DOHH2 (cell line): ENCODE results near the gene APMAP.
A peak's percentile ranks its signal among the peaks of the same experiment; 100 is the strongest.

Experiments used
- H3F3A ChIP-seq: fragments of 200-600 bp; sonication (generic), shearing (Covaris generic); 2 replicates; pipeline ENCODE4 v1.6.0; 2016; ENCODE audit warnings: antibody characterized with exemption, mild to moderate bottlenecking; ENCODE audit not compliant: control insufficient read depth, insufficient read depth
- H3K27ac ChIP-seq: fragments of 200-600 bp; sonication (generic); 2 replicates; pipeline ENCODE4 v1.5.1; 2014; ENCODE audit warnings: low read depth, mild to moderate bottlenecking, low read length, moderate library complexity
- H3K27me3 ChIP-seq: fragments of 200-600 bp; sonication (generic); 2 replicates; pipeline ENCODE4 v1.6.1; 2014; ENCODE audit warnings: mild to moderate bottlenecking, low read length, mixed read lengths; ENCODE audit not compliant: control insufficient read depth
- H3K36me3 ChIP-seq: fragments of 200-600 bp; sonication (generic); 2 replicates; pipeline ENCODE4 v1.6.1; 2014; ENCODE audit warnings: mild to moderate bottlenecking, low read length, moderate library complexity, mixed read lengths; ENCODE audit not compliant: control insufficient read depth
- H3K4me1 ChIP-seq: fragments of 200-600 bp; sonication (generic); 2 replicates; pipeline ENCODE4 v1.6.1; 2014; ENCODE audit warnings: mild to moderate bottlenecking, low read length, mixed read lengths; ENCODE audit not compliant: control insufficient read depth
- H3K4me2 ChIP-seq: fragments of 200-600 bp; sonication (generic); 2 replicates; pipeline ENCODE4 v1.6.0; 2014; ENCODE audit warnings: mild to moderate bottlenecking, low read length, moderate library complexity
- H3K4me3 ChIP-seq: fragments of 200-600 bp; sonication (generic); 2 replicates; pipeline ENCODE4 v1.5.1; 2014; ENCODE audit warnings: mild to moderate bottlenecking, low read length, mixed read lengths
- H3K79me2 ChIP-seq: fragments of 200-600 bp; sonication (generic); 2 replicates; pipeline ENCODE4 v1.6.1; 2014; ENCODE audit warnings: mild to moderate bottlenecking, low read length, mixed read lengths; ENCODE audit not compliant: control insufficient read depth
- H3K9me2 ChIP-seq: fragments of 200-600 bp; sonication (generic); replicated peaks from 2 replicates; pipeline ENCODE4 v1.6.1; 2014; ENCODE audit warnings: mild to moderate bottlenecking, low read length, mixed read lengths; ENCODE audit not compliant: control insufficient read depth
- H3K9me3 ChIP-seq: fragments of 200-600 bp; sonication (generic); 2 replicates; pipeline ENCODE4 v1.6.1; 2014; ENCODE audit warnings: antibody characterized with exemption, low read length, mixed read lengths; ENCODE audit not compliant: control insufficient read depth, insufficient read depth
- H4K20me1 ChIP-seq: fragments of 200-600 bp; sonication (generic); 2 replicates; pipeline ENCODE4 v1.6.0; 2014; ENCODE audit warnings: low read depth, mild to moderate bottlenecking, antibody characterized with exemption, low read length, moderate library complexity; ENCODE audit not compliant: control insufficient read depth, insufficient read depth
- CTCF ChIP-seq: fragments of 200-600 bp; sonication (generic); IDR thresholded peaks from one replicate; pipeline ENCODE4 v1.5.1; 2014; ENCODE audit warnings: antibody characterized with exemption, mild to moderate bottlenecking, low read depth, low read length; ENCODE audit not compliant: poor library complexity, severe bottlenecking
- EZH2phosphoT487 ChIP-seq: fragments of 200-600 bp; sonication (generic); IDR thresholded peaks from 2 replicates; pipeline ENCODE4 v1.6.1; 2017; ENCODE audit warnings: borderline replicate concordance, mild to moderate bottlenecking, antibody characterized with exemption, low read length, moderate library complexity, mixed read lengths

APMAP gene

DNA sequence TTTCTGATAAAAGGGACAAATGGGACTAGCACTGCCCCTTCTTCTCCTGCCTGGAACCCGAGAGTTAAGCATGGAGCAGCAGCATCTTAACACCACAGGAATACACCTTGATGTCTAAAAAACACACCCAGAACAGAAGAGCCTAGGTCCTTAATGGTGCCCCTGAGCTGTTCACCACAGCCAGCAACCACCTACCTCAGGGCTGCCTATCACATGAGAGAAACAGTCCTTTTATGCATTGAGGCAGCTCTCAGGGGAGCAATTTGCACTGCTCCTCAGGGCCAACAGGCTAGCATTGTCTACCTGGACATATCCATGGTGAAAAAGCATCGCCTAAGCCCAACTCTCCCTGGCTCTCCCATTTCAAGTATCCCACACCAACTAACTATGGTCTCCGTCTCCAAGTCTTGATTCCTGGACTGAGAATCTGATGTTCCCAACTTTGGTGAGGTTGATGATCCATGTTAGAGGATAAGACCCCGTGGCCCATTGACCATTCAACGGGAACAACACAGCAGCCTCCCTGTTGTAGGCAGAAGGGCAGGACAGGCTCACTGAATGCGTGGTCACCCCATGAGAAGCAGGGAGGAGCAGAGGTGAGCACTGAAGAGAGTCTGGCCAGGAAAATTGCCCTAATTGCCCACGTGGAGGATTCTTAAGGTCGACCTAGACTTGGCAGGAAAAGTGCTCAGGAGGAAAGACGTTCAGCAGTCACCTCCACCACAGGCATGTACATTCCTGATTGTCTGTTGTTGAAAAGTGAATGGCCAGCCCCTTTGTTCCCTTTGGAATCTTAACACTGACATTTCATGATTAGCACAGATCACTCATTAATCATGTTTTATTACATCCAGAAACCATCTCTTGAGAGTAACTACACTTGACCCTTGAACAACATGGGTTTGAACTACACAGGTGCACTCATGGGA, 4.2 kb upstream of the APMAP start:
- Histone ChIP-seq H3K9me3 (no peaks in the 10 kb centered on the region), H3K4me3 (no peak overlapping the region), H3K4me1 (peaks cover 25% of the 10 kb centered on the region), H3K27ac (no peak overlapping the region), H4K20me1 (no peaks in the 10 kb centered on the region), H3K79me2 (peaks cover 8% of the 10 kb centered on the region), H3K27me3 (peaks cover 46% of the 10 kb centered on the region), H3F3A (no peaks in the 10 kb centered on the region), H3K4me2 (no peak overlapping the region), H3K36me3 (peaks cover 5% of the 10 kb centered on the region; the same call in 1 of the 2 replicates), H3K9me2 (no peaks in the 10 kb centered on the region)
- TF ChIP-seq EZH2phosphoT487: no peak
- no peak for TF ChIP-seq CTCF

DNA sequence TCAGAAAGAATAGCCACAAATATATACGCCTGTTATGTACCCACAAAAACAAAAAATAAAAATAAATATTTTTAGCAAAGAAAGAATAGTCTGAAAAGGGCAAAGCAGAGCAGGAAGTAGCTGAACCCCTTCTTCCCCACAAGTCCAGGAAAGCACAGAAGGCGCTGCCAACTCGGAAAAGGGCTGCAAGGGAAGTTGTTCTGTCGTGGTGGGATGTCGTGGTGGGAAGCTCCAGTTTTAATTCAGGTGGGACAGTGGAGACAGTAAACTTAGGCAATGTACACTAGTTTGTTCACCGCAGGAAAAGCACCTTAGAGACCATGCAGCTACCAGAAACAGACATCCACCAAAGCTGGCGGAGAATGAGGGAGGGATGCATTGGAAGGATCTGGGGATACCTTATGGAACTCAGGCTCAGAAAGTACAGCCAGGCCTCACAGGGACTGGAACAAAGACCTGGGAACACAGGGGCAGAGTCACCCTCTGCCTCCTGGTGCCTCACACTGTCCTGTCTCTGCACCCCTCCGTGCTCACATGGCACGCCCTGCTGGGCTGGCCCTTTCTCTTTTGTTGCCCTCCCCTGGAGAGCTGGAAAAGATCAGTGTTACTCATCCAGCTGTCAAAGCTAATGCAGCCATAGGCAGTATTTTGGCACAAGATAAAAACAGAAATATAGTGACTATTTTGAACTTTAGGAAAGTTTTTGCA, 3.3 kb upstream of the APMAP start:
- peaks cover 46% of the 10 kb centered on the region for H3K27me3 ChIP-seq
- H3F3A ChIP-seq: no peaks in the 10 kb centered on the region
- H3K4me1 ChIP-seq: peaks cover 33% of the 10 kb centered on the region
- no peaks in the 10 kb centered on the region for H3K9me2 ChIP-seq
- H3K36me3 ChIP-seq: peaks cover 9% of the 10 kb centered on the region; the same call in 1 of the 2 replicates
- H4K20me1 ChIP-seq: peaks cover 3% of the 10 kb centered on the region; the same call in 1 of the 2 replicates
- H3K79me2 ChIP-seq: peaks cover 16% of the 10 kb centered on the region
- H3K9me3 ChIP-seq: no peaks in the 10 kb centered on the region
- TF ChIP-seq EZH2phosphoT487: no peak
- no peak overlapping the region for H3K27ac ChIP-seq
- H3K4me2 ChIP-seq: no peak overlapping the region
- no peak overlapping the region for H3K4me3 ChIP-seq

GRCh38 chr20:24994470-24995368, 2.2 kb upstream of the APMAP start:
- Histone ChIP-seq H3K27me3 (peaks cover 39% of the 10 kb centered on the region), H4K20me1 (peaks cover 6% of the 10 kb centered on the region; the same call in 1 of the 2 replicates), H3F3A (no peaks in the 10 kb centered on the region), H3K9me3 (no peaks in the 10 kb centered on the region), H3K27ac (no peak overlapping the region), H3K79me2 (peaks cover 28% of the 10 kb centered on the region), H3K9me2 (no peaks in the 10 kb centered on the region), H3K4me3 (no peak overlapping the region), H3K4me1 (peaks cover 40% of the 10 kb centered on the region), H3K36me3 (peaks cover 10% of the 10 kb centered on the region; the same call in 1 of the 2 replicates), H3K4me2 (no peak overlapping the region)
- TF ChIP-seq CTCF (peak; percentile 89), EZH2phosphoT487 (no peak)
